GM13977 (cell line): ENCODE results near the gene RASSF1.

Source experiments
- DNase-seq: peaks from one replicate; pipeline ENCODE4 v3.0.0; 2012; ENCODE audit warnings: low spot score
- in situ Hi-C: fragments of 300-500 bp; cut with MboI; formaldehyde crosslinking; loops from one replicate; pipeline ENCODE4 v1.12.0; 2022; ENCODE audit warnings: low sequenced_read_pairs, low pct_unique_long_range_greater_than_20kb, mixed read lengths, inconsistent platforms; ENCODE audit not compliant: unreplicated experiment
- TF ChIP-seq, protein P1 (sequence below): IDR thresholded peaks from 2 replicates; pipeline ENCODE4 v1.5.1; 2012; ENCODE audit warnings: mild to moderate bottlenecking, control low read depth; ENCODE audit not compliant: insufficient read depth; ENCODE audit errors: extremely low read depth, missing control alignments

RASSF1 gene

DNA sequence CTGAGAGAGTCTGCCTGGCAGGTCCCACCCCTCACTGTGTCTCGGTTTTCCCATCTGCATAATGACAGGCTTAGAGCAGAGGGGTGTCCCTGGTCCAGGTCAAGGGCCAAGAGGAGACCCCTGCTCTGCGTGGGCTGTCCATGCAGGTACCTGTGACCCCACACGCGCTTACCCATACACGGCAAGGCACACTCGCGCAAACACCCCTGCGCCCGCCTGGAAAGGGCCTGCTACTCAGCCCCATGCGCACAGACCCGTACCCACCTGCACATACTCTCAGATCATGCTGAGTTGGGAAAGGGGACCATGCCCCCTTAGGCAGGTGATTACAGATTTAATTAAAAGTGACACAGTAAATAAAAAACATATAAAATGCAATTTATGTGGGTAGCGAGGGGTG lies 42.1 kb upstream of the RASSF1 start:
- in situ Hi-C loops: no loop called here

DNA sequence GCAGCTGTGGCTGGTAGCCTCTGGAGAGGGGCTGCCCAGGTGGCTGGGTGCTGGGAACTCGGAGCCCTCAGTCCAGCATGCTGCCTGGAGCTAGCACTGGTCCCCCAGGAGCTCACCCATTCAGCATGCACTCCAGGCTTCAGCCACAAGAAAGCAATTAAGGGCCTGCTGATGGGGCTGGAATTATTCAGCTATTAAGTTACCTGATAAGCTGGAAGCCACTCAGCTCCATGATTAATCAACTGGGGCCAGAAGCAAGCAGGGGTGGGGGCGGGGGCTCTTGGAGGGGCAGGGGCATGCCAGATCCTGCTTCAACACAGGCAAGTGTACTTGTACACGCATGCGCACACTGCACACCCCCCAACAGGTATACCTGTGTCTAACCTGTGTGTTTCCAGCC lies 40.7 kb upstream of the RASSF1 start:
- TF ChIP-seq, protein P1, sequence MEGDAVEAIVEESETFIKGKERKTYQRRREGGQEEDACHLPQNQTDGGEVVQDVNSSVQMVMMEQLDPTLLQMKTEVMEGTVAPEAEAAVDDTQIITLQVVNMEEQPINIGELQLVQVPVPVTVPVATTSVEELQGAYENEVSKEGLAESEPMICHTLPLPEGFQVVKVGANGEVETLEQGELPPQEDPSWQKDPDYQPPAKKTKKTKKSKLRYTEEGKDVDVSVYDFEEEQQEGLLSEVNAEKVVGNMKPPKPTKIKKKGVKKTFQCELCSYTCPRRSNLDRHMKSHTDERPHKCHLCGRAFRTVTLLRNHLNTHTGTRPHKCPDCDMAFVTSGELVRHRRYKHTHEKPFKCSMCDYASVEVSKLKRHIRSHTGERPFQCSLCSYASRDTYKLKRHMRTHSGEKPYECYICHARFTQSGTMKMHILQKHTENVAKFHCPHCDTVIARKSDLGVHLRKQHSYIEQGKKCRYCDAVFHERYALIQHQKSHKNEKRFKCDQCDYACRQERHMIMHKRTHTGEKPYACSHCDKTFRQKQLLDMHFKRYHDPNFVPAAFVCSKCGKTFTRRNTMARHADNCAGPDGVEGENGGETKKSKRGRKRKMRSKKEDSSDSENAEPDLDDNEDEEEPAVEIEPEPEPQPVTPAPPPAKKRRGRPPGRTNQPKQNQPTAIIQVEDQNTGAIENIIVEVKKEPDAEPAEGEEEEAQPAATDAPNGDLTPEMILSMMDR: no peak
- DNase-seq: no peak
- in situ Hi-C loops: no loop called here

More for the DNA sequence above, 42.1 kb upstream of the RASSF1 start:
- TF ChIP-seq, protein P1: no peak
- DNase-seq: no peak

DNA sequence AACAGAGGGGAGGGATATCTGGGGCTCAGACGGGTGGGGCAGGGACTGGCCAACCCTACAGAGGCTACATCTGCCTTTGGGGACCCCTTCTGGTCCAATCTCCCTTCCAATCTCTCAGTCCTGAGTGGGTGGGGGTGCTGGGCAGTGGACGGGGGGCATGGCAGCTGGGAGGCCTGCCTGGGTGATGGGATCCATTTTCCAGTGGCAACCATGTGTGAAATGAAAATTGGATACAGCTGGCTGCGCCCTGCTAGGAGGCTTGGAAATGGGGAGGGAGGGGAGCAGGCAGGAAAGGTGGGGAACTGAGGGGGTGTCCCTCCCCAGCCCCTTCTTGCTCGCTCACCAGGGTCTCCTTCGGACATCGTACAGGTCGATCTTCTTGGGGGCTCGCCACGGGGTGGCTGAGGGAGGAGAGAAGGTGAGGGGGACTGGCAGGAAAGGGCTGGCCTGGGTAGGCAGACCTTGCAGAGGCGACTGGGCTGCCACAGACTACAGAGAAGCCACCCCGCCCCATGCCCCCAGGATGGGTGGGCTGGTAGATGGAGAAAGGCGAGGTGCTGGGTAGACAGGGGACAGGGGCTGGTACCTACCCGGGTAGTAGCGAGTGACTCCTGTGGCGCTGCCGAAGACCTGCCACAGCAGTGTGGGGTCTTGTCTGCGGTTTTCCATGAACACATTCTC lies 39.9 kb upstream of the RASSF1 start:
- in situ Hi-C loops: no loop called here
- TF ChIP-seq, protein P1: no peak
- DNase-seq: no peak

DNA sequence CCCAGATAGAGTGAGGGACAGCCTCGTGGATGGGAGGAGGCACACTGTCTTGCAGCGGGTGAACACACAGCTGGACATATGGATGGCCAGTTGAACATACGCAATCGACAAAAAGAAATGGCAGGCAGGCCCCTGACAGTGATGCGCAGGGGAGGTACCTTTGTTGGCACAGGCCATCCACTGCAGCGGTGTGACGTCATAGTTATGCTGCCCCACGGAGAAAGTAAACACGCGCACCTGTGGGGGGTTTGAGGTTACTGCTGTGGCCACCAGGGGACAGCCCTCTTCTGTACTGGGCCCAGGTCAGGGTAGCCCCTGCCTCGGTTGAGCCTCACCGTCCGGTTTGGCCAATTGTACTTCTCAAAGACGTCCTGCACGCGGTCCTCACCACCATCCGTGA lies 38.1 kb upstream of the RASSF1 start:
- in situ Hi-C loops: no loop called here
- TF ChIP-seq, protein P1: no peak
- DNase-seq: no peak

DNA sequence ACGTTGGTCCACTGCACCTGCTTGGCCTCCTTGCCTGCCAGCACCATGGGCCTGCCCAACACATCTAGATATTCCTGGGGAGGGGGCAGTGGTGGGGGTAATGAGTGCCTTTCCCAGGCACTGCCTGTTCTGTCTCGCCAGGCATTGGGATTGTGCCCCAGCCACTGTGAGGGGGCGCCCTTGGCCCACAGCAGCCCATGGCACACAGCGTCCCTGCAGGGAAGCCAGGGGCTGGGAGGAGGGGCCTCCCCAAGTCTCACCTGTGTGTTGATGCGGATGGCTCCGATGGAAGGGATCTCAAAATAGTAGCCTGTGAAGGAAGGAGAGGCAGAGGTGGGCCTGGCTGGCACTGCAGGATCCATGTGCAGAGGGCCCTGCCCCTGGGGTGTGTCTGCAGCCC lies 37.4 kb upstream of the RASSF1 start:
- DNase-seq: no peak
- in situ Hi-C loops: no loop called here
- TF ChIP-seq, protein P1: no peak

DNA sequence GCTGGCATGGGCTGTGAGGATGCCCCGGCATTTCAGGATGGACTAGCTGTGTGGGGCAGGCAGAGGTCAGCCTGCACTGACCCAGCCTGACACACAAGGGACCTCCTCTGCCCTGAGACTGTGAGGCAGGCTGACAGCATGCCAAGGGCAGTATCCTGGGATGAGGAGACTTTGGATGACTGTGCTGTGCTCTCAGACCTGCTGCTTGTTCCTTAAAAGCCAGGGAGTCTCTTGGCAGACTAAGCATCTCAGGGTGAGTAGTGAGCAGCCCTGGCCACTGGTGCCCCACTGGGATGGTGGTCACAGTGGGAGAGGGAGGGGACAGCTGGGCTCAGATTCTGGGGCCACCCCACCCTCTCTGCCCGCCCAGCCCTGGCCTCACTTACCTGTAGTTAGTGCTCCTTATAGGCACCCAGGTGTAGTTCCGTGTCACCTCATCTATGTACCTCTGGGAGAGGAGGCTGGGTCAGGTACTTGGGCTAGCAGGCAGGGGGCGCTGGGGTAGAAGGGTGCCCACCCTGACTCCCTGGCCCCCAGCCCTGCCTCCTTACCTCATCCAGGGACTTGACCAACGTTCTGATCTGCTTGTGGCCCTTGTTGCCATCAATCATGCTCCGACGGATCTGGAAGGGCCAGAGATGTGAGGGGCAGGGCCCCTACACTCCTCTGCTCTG lies 34.8 kb upstream of the RASSF1 start:
- TF ChIP-seq, protein P1: peak; percentile 13
- in situ Hi-C loops: no loop called here
- DNase-seq: no peak
